Stimulated activated CD4-positive, alpha-beta T cell treated with anti-CD3 and anti-CD28 coated beads, Interleukin-4, amount 100 ng/mL, for 4 hours (primary cell): ENCODE results near the gene CST5.
"Not testable (repeated sequence)": the region's sequence is repeated elsewhere in the genome, so short reads cannot be mapped to it uniquely, and the experiment has no call there.

Experiments used
- DNase-seq, 2 experiments: peaks; one replicate each; pipeline ENCODE4 v3.0.0-alpha.2; 2020

CST5 gene

DNA sequence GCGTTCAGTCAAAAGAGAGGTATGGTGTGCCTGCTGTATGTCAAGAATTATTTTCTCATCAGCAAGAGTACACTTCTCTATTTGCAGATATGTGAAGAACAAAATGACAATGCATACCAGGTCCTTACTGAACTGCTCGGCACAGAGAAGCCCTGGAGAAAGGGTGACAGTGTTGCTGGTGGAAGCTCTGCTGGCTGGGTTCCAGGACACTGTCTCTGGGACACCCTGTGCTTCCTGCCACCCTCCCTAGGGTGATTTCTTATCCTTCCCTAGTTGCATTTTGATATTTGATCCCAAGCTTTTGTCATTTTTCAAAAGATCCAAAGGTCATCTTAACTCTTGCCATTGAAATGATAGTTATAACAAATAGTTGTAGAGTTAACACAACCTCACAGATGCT is 8.3 kb upstream of the CST5 start:
- DNase-seq: no peak

DNA sequence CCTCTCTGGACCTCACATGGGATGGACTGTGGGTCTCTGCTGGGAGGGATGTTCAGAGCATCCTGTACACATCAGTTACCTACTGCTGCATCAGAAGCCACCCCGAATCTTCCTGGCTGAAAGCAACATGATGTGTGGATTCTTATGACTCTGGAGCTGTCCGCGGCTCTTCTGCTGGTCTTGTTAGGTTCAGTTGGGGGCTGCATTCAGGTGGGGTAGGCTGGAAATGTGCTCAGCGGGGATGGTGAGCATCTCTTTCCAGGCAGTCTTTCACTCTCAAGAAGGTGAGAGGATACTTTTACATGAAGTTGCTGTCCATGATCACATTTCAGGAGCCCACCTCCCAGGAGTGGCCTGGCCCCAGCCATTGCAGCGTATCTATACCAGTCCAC is 5.2 kb upstream of the CST5 start:
- DNase-seq: no peak

DNA sequence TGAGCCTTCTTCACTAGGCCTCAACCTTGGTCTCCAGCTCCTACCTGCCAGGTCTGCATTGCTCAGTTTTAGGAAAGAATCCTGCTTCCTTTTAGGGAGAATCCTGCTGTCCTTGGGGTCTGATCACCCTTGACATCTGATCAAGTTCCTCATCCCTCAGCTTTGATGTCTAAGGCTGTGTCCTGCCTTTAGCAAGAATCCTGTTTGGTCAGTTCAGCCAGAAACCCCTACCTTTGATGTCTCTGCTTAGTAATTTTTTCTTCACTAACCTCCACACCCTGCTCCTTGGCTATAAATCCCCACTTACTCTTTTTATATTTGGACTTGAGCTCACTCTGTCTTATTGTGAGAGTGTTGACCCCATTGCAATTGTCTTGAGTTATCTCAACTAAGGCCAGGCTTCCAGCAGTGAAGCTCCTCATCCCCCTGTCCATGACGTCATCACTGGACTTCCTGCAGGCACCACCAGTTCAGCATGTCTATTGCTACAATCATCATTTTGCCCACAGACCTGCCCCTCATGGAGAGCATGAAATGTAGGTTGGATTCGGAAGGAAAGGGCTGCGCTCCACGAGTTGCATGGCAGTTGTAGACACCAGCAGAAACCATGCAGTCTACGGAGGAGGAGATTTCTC is 4.7 kb upstream of the CST5 start:
- no peak for DNase-seq

DNA sequence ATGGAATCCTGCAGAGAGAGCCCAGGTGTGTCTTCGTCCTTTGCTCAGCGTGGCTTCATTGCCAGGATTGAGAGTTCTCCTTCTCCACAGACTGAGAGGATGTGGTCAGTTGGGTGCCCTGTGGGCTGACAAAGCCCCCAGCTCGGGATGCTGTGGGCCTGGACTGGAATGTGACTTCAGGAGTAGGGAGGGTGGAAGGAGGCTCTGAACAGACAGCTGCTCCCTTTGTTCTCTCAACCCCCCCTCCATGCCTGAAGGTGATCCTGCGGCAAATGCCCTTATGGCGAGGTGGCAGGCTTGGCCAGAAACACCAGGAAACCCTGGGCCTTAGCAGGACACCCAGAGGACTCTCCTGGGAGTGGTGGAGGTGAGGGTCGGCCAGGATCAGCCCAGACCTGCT is 1.8 kb upstream of the CST5 start:
- DNase-seq: no peak

DNA sequence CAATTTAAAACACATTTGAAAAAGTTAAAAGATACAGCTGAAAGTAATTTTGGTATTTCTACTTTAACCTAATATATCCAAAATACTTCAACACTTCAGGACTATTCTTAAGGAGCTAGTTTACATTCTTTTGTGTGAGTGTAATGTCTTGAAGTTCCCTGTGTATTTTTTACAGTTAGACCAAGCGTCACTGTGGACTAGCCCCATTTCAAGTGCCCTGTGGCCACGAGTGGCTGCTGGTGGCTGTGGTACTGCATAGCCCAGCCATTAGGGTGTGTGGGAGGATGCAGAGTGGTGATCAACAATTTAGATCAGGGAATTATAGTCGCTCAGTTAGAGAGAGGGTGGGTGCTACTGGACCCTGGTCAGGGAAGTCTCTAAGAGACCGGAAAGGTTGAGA is 869 bp upstream of the CST5 start:
- no peak for DNase-seq

DNA sequence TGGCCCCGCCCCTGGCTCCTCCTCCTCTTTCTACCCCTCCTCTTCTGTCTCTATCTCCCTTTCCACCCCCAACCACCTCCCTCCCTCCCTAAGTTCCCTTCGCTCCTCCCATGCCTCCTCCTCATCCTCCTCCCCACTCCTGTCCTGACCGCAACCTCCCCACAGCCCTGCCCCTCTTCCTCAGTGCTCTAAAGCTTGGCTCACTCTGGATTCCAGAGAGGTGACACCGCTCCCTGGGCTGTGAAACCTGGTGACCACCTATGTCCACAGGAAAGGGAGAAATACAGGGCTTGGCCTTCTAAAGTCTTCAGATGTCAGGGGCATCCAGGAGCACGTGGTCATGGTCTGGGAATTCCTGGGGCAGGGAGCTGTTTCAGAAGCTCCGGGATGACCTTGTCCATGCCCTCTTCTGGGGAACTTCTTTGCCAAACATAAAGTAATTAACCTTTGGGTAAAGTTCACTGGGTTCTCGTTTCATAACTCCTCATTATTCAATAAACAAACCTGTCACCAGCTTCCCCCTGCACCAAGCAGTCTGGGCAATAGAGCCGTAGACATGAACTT is 345 bp upstream of the CST5 start:
- DNase-seq: no peak

DNA sequence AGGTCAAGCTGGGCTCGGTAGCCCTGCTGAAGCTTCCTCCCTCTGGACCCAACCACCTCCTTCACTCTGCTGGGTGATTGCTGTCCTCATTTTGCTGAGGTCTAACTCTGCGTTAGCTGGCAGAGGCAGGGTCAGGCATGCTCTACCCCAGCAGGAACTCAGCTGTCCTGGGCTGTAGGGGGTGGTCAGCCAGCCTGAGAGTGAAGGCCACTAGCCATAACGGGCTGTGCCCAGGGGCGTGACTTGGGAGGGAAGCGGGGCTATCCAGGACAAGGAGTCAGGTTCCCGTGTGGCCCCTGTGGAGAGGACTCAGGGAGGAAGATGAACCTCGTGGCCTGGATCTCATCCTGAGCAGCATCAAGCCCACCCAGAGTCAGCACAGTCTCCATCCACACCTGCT is 761 bp downstream of the CST5 start:
- no peak for DNase-seq

DNA sequence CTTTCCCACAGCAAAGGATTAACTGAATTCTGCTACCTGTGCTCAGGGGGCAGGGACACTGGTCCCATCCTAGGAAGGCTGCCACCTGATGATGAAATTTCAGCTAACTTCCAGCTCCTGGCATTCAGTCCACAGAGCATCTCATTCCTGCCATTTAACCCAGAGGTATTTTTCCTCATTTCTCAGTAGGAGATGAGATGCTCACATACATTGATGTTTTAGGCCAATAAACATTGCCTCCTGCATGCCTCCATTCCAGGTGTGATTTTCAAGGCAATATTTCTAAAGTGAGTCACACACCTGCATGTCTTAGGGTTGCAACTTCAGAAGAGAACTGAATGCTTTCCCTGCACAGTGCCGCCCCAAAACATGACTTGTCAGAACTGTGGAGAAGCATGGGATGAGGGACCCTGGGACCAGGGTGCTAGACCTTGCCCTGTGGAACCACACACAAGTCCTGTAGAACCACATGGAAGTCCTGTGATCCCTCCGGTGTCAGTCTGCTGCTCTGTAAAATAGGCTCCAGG is 1.5 kb downstream of the CST5 start:
- not testable (repeated sequence) for DNase-seq

DNA sequence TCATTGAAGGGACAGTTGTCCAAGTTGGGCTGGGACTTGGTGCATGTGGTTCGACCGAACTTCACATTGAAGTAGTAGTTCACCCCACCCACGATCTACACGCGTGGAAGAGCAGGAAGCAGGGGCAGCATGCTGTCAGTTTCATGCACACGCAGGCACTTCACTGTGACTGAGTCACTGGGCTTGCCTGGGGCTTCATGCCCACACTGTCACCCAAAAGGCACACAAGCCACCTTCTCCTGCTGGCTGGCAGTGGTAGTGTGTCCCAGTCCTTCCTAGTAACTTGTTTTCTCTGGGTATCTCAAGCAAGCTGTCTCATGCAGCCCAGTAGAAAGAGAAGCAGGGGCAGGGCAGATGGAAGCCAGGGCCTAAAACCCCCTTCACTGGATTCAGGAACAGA is 2.0 kb downstream of the CST5 start:
- DNase-seq: no peak

DNA sequence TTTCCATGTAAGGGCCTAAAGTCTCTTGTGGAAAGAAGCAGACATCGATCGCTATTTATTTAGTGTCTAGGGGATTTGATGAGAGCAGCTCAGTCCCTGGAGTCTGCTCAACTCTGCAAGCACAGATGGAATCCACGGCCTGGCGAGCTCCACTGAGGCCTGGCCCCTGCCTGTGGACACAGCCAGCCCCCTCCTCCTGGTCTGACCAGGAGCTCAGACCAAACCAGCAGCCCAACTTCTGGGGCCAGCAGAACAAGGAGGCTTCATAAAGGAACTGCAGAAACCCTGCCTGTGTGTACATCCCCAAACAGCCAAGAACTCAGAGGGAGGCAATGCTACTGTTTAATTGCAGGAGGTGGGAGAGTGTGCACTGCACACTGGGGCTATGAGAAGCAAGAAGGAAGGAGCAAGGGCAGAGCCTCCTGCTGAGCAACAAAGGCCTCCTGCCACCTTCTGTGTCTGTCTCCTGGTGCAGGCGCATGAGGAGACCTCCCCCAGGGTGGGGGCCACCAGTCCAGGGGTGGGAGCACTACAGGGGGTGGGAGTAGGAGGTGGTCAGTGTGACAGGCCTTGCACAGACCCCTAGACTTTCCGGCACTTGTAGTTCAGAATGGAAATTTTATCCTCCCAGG is 3.8 kb downstream of the CST5 start:
- DNase-seq: no peak

DNA sequence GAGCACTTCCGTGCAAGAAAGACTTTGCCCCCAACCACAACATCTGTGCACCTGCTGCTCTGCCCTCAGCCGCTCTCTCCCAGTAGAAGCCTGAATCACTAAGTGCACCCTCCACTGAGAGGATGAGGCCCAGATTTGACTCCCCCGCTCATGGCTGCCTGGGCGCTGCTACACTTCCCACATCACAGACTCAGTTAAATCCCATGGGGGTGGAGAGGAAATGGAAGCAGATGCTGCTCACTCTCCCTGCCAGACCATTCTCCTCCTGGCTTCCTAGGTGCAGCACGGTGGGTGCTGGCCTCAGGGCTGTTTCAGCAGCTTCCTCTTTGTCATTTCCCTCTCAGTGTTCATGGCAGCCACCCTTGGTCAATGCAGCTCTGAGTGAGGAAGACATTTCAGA is 4.8 kb downstream of the CST5 start:
- no peak for DNase-seq

DNA sequence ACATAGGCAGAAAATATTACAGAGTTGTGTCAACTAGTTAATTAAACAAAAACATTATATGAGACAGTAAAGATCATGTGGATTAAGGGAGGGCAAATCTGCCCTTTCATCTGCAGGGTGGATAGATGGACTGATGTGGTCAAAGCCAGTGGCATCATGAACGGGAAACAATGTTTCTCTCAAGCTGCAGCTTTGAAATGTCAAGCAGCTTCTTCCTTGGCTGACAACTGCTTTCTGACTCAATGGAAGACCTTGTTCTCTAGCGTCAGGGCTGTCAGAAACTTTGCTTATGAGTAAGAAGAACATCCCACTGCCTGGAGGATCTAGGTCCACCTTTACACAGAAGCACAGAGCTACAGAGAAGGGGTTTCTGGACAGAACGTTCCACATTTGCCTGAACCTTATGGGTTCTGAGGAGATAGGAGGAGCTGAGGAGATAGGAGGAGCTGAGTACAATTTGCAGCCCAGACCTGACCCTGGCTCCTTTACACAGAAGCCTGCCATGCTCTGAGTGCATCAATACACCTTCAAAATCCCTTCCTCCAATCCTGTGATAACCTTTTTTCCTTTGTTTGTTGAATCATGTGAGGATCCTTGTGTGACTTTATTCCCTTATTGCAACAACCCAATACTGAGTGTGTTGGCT is 6.1 kb downstream of the CST5 start:
- no peak for DNase-seq

DNA sequence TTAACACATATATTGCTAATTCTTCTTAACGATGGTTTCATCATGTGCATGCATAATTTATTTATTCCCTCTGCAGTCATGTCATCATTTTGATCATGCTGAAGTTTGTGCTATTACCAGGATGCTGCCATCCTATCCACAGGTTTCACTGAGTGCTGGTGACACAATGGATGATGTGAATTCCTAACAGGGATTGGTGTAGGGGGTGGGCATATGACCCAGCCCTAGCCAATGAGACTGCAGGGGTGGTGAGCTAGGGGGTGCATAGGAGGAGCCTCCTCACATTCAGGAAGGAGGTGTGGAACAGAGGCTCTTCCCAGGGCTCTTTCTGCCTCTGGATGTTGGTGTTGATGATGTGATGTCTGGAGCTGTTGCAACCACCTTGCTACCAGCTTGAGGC is 7.5 kb downstream of the CST5 start:
- DNase-seq: no peak

DNA sequence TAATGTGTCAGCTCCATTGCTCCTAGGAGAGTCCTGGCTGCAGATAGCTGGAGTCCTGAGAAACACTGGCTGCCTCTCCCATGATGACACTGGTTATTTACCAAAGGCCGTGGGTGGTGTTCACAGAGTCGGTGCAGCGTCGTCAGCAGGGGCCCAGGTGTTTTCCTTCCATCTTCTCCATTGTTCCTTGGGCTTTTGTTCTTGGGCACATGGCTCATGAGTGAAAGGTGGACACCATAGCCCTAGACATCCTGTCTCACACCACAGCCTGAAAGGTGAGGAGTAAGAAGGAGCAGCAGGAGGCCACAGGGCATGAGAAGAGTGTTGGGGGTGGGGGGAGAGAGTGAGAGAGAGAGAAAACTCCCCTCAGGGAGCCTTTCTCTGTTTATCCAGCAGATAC is 9.1 kb downstream of the CST5 start:
- no peak for DNase-seq

DNA sequence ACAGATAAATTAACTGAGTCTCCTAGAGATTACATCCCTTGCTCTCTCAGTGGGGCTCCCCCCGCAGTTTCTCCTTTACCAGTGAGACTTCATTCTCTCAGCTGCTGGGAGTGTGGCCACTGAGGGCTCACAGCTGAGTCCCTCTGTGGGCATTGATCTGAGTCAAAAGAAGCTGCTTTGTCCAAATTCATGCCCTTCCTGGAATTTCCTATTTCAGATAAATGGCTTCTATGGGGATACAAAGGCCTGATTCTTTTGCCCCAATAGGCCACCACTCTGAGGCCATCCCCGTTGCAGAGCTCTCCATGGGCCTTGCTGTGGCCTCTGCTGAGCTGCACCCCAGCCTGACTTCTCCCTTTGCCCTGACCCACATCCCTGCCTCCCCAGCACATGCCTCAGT is 10.0 kb downstream of the CST5 start:
- no peak for DNase-seq

DNA sequence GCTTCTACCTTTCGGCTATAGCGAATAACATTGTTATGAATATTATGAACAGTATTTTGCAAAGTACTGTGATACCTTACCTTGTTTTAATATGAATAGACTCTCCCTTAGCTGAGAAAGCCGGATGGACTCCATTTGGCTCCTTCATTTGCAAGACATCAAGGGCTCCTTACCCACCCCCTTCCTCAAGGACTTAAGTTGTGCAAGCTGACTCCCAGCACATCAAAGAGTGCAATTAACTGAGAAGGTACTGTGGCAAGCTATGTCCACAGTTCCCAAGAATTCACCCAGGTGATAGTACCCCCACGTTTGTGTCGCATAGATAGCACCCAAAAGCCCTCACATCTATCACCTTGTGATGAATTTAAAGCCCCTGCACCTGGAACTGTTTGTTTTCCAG is 11.2 kb downstream of the CST5 start:
- no peak for DNase-seq

DNA sequence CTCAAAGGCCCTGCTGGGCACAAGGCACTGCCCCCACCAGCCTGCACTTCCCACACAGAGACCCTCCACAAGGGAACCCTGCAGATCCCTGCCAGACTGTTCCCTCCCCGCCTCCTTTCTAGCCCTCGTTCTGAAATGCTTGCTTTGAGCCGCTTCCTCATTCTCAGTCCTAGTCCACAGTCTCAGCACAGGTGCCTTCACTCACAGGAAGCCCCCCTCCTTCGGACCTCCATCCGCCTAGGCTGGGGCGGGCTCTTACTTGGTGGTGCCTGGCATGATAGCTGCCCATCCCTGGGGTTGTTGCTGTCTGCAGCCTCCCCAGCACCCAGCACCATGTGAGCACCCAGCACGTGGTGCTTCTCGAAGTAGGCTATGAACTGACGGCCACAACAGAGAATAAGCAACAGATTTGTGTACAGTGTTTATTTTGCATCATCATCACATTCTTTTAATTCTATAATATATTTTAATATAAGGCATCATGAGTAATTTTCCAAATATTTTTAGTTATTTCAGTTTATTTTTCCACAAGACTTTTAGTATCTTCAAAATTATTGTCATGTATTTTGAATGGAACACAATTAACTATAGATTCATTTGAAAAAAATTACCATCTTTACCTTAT is 12.3 kb downstream of the CST5 start:
- no peak for DNase-seq

DNA sequence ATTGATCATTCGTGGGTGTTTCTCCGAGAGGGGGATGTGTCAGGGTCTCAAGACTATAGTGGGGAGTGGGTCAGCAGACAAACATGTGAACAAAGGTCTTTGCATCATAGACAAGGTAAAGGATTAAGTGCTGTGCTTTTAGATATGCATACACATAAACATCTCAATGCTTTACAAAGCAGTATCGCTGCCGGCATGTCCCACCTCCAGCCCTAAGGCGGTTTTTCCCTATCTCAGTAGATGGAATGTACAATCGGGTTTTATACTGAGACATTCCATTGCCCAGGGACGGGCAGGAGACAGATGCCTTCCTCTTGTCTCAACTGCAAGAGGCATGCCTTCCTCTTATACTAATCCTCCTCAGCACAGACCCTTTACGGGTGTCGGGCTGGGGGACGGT is 18.8 kb downstream of the CST5 start:
- not testable (repeated sequence) for DNase-seq

DNA sequence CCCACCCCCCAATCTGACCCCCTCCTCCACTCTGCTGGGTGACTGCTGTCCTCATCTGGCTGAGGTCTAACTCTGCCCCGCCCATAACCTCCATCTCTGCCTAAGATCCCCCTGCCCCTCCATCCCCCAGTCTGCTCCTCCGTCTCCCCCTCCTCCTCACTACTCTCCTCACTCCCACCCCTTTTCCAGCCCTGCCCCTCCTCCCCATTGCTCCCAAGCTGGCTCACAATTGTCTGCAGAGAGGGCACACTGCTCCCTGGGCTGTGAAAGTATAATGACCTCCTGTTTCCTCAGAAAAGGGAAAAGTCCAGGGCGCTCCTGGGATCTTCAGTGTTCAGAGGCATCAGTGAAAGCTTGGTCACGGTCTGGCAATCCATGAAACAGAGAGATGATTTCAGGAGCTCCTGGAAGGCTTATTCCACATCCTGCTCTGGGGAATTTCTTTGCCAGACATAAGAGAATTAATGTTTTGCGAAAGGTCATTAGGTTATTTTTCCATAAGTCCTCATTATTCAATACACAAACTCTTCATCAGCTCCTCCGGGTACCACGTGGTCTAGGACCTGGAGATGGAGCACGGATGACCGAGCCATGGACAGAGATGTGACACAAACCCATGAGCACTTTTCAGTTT is 21.5 kb downstream of the CST5 start:
- DNase-seq: no peak

DNA sequence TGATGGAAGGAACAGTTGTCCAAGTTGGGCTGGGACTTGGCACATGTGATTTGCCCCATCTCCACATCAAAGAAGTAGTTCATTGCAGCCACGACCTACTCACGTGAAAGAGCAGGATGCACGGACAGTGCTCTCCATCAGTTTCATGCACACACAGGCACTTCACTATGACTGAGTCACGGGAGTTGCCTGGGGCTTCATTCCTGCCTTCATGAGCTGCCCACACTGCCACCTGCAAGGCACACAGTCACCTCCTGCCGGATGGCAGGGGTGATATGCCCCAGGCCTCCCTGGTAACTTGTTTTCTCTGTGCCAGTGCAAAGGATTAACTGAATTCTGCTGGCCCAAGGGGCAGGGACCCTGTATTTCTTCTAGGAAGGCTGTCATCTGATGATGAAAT is 22.8 kb downstream of the CST5 start:
- no peak for DNase-seq

DNA sequence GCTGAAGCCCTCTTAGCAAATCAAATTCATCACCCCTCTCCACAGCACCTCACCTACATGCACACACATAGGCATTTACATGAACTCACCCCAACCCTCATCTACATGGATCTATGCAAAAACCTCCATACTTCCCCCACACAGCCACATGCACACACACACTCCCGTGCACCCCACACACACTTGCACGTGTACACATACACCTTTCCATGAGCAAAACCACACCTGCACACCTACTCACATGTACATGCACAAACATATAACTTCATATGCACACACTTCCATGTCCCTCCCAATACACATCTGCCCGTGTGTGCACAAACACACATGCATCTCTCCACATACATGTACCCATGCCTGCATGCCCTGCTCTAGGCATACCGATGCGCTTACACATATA is 23.3 kb downstream of the CST5 start:
- DNase-seq: no peak

DNA sequence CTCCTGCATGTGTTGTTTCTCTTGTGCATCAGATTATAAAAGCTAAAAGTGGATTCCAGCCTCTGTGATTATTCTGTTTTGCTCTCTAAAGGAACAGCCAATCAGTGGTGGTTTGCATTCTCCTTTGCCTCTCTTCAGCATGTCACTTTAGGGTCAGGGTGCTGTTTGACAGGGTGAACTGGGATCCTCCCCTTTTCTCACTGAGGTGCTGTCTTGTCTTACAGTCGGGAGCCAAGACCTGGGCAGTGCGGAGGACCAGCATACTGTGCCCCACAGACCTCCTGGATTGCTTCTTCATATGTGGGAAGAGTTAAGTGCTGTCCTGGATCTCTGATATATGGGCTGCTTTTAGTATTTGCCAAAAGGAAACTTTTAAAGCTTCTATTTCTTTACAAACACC is 37.9 kb downstream of the CST5 start:
- DNase-seq: no peak

DNA sequence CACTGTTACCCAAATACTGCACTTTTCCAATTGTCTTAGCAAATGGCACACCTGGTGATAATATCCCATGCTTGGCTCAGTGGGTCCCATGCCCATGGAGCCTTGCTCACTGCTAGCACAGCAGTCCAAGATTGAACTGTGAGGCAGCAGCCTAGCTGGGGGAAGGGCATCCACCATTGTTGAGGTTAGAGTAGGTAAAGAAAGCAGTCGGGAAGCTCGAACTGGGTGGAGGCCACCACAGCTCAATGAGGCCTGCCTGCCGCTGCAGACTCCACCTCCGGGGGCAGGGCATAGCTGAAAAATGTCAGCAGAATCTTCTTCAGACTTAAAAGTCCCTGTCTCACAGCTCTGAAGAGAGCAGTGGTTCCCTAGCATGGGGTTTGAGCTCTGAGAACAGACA is 43.8 kb downstream of the CST5 start:
- DNase-seq: no peak
